HG03095 (cell line): ENCODE measurements around the gene LOC101059915.
A peak's percentile ranks its signal among the peaks of the same experiment; 100 is the strongest.

Experiments used
- ATAC-seq: cut with Tn5 transposase; IDR thresholded peaks from one replicate; pipeline ENCODE4 v1.9.1; 2021; ENCODE audit warnings: moderate library complexity; ENCODE audit not compliant: unreplicated experiment

Gene LOC101059915

GRCh38 chrX:71667328-71668247 lies at the start of gene LOC101059915:
TSS of gene LOC101059915 (plus strand) at chrX:71667546.
- no peak for ATAC-seq

DNA sequence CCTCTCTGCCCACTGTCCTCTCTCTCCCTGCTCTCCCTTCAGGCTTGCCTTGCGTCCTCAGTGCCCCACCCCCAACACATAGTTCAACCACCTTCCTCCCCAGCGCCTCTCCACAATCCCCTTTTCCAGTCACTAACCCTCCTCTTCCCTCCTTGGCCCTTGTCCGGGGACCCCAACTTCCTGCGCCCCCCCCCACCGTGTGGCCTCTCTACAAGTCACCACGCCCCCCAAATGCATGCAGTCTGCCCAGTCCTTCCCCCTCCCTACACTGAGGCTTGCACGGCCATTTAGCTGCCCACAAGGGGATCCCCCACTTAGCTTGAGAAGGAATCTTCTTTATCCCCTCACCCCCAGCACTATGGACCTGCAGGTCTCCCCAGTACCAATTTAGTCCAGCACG lies 49.6 kb upstream of the LOC101059915 start:
- ATAC-seq: no peak

DNA sequence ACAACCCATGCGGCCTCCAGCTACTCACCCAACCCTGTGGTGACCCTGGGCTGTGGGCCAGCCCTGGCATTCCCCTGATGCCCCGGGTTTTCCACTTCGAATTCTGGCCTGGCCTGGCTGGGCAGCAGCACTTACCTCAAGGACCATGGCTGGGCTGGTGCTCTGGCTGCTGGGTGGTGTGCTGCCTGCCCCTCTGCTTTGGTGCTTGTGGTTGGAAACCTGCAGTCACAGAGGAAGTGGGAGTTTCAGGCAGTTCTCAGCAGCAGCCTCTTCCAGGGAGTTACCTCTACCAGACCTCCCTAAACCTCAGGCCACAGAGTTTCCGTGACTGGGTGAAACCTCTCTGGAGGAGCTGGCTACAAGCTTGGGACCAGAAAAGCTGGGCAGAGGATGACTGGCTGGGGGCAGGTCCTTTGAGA lies 49.0 kb upstream of the LOC101059915 start, which contains the start of gene CXCR3:
Gene CXCR3, minus strand, starts transcription at position 209 of the 419 bp plus-strand sequence. Its CDS starts 62 bp downstream, at position 147.
- ATAC-seq: peak; percentile 58

DNA sequence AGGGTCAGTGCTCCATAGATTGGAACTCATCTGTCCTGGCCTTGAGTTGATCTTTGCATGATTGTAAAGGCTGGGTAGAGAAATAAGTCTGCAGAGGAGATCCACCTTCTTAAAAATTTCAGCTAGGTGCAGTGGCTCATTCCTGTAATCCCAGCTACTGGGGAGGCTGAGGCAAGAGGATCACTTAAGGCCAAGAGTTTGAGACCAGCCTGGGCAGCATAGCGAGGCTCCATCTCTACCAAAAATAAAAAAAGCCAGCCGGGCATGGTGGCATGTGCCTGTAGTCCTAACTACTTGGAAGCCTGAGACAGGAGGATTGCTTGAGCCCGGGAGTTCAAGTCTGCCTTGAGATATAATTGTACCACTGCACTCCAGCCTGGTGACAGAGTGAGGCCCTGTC lies 48.6 kb upstream of the LOC101059915 start:
- no peak for ATAC-seq

DNA sequence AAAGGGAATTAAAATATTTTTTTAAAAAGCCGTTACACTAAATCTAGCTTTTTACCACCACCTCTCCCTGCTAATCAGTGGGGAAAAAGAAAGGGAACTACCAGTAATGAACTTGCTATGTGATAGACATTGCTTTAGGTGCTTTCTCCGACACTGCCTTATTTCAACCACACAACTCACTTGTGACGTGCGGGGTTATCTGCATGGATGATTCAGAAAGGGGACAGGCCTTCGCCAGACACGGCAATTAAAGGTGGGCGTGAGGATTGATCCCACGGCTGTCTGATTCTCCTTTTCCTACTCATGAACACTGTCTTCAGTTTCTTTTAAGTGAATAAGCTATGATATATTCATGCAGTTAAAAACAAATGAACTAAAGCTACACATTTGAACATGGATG lies 48.2 kb upstream of the LOC101059915 start:
- no peak for ATAC-seq

- no peak for ATAC-seq
Measured at GRCh38 chrX:71619986-71620385, 47.4 kb upstream of the LOC101059915 start.

DNA sequence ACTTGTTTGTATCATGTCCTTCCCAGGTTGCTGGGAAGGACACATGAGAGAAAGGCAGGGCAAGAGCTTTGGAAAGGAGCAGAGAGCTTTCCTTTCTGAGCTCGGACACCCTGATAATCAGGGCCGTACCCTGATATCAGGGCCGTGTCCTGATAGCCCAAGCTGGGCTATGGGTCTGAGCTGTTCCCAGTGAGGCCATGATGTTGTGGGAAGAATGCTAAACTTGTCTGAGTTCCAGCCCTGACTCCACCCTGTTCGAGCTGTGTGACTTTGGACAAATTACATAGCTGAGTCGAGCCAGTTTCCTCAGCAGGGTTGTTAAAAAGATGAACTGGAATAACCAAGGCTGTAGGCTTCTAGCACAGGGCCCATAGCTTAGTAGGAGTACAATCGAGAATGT lies 45.7 kb upstream of the LOC101059915 start:
- no peak for ATAC-seq

- no peak for ATAC-seq
Measured at GRCh38 chrX:71622032-71622575, 45.2 kb upstream of the LOC101059915 start.

- ATAC-seq: peak; percentile 45
Measured at GRCh38 chrX:71622576-71623450, 44.5 kb upstream of the LOC101059915 start.

DNA sequence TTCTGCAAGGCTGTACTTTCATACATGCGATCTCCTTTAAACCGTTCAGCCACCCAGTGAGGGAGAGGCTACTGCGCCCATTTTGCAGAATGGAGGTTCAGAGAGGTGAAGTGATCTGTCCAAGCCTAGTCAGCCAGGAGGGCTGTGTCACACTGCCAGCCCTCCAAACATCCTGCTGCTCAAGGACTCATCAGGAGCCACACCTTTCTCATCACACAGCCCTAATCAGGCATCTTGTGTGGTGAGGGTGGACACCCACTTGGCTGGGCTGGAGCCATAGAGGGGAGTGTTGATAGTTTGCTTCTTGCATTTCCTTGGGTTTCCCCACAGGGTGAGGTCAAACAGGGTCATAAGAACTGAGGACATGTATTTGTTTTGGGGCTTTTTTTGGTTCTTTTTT lies 43.6 kb upstream of the LOC101059915 start:
- ATAC-seq: no peak

DNA sequence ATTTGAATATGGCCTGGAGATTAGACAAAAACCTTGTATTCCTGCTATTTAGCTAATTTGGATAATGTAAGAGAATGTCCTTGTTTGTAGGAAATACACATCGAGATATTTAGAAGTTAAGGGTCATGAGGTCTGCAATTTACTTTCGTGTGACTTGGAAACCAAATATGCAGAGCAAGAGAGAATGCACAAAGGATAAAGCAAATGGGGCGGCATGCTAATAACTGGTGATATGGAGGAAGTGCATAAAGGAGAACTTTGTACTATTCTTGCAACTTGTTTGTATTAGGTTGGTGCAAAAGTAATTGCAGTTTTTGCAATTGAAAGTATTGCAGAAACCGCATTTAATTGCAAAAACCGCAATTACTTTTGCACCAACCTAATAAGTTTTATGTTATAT lies 41.9 kb upstream of the LOC101059915 start:
- ATAC-seq: no peak

DNA sequence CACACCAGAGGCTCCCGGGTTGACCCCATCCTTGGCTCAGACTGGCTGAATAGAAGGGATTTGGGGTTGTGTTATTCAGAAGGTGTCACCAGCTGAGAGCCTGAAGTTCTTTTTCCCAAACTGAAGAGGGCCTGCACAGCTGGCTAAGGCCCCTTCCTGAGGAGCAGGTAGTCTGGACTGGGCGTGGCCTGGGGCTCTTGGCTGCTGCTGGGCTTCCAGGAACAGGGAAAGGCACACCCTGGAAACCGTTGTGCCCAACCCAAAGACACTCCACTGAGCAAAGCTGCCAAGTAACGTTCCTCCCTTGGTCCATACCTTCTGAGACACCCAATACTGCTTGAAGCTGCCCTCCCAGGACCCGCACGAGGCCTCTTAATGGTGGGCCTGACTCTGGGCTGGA lies 40.8 kb upstream of the LOC101059915 start:
- no peak for ATAC-seq

DNA sequence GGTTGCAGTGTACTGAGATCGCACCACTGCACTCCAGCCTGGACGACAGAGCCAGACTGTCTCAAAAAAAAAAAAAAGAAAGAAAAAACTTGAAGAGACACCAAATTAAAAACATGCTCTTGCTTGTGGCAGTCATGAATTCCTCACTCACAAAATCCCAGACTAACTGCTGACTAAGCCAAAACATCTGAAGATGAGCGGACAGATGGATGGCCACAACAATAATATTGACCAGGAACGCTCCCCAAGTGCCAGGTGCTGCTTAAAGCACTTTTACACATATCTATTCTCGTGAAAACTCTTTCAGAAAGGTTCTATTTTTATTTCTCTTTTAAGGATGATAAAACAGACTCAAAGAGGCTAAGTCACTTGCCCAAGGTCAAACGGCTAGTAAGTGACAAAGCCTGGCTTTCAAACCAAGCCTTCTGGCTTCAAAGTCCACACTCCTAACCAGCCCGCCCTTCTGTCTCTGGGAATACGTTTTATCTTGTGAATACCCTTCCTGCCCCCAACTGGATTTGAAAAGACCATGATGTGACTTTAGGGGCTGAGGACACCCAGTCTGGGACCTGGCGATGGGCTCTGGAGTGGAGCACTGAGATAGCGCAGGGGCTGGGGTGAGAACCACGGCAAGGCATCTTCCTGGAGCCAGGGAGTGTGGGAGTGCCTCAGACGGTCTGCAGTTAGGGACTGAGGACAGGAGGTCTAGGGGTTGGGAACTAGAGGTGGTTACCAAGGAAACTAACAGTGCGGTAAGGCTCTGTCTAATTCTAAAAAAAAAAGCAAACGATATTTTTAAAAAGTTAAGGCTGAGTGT lies 39.5 kb upstream of the LOC101059915 start:
- no peak for ATAC-seq

GRCh38 chrX:71629467-71629866 lies 37.9 kb upstream of the LOC101059915 start:
- peak; percentile 47 for ATAC-seq

DNA sequence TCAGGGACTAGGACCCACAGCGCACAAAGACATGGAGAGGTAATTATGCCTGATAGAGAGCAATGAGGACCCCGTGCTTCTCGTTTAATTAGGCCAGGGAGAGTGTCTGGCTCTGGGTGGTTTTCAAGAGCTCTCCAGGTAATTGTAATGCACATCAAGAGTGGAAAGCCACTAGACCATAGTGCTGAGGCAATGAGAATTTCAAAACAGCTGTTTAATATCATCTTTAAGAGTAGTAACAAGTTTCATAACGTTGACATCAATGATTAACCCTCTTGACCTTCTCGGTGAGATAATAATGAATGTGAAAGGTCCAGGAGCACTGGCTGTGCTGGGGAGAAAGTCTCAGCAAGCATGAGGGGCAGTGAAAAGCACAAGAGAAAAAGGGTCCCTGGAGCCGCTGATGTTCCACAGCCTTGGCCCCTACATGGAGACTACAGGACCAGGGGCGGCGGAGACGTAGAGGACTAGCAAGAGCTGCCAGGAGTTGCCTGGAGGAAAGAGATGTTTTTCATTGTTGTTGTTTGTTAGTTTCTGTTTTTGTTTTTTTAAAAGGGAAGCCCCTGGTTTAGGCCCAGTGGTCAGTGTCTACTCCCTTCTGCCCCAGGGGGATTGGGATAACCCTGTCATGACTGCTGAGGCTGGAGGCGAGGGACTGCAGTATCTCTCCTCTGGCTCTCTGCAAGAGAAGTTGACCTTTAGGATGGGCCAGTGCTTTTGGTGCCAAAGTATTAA lies 34.3 kb upstream of the LOC101059915 start:
- ATAC-seq: no peak

GRCh38 chrX:71634366-71634765 lies 33.0 kb upstream of the LOC101059915 start:
- ATAC-seq: no peak

- no peak for ATAC-seq
Measured at GRCh38 chrX:71636438-71637252, 30.7 kb upstream of the LOC101059915 start.

DNA sequence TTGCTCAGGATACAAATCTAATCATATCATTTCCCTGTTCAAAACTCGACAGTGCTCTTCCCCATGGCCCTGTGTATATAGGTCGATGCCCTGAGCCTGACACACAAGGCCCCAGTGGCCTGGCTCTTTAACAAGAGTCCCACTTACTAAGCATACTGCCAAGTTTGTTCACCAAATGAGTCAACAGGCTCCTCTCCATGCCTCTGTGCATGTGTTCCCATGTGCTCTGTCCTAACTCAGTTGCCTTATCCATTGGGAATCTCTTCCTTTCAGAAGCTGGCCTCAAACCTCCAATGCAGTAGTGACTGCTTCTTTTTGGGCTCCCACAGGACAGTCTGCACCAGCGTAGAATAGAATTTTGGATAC lies 30.1 kb upstream of the LOC101059915 start:
- ATAC-seq: no peak

DNA sequence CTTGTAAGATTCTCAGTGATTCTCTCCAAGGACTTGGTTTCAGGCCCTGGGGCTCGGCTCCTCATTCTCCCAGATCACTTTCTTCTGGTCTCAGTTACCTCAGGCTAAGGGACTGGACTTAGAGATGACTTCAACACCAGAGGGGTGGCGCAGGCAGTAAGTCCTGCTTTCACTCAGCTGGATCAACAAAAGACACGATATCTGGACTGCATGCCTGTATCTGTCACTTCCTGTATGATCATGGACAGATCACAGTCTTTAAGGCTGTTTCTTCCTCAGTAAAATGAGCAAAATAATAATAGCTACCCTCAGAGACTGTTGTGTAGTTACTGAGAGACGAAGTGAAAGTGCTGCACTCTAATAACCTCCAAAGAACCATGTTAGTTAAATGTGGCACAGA lies 29.5 kb upstream of the LOC101059915 start:
- no peak for ATAC-seq
